Hepatocyte (in vitro differentiated cells): ENCODE measurements around the gene ERC2.

ENCODE experiments used
- CTCF ChIP-seq: fragments of 200-600 bp; sonication (generic); IDR thresholded peaks from 2 replicates; pipeline ENCODE4 v1.5.1; 2016; ENCODE audit warnings: antibody characterized with exemption, mild to moderate bottlenecking; ENCODE audit not compliant: poor library complexity
- EZH2phosphoT487 ChIP-seq: fragments of 200-600 bp; sonication (generic); IDR thresholded peaks from one replicate; pipeline ENCODE4 v1.6.1; 2018; ENCODE audit warnings: antibody characterized with exemption, mild to moderate bottlenecking, low read depth, moderate library complexity; ENCODE audit not compliant: unreplicated experiment, severe bottlenecking

DNA sequence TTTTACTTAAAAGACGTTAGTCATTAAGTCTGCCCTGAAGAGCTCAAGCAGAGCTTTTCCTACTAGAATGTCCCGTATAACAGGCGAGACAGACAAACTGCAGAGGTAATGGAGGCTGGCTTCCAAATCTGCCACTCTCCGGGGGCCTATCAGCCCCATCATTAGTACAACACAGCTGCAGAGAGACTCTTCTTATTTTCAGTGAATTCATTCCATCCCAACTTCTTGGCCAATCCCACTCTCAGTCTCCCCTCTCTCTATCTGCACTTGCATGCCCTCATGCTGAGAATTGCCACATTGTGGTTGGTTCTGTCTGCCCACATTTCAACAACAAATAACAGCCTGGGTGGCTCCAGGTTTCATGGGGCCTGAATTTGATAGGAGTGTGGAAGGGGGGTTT, 412.7 kb downstream of the ERC2 start:
- TF ChIP-seq CTCF, result no peak
- no peak for TF ChIP-seq EZH2phosphoT487
